SU-DHL-6 (cell line): ENCODE measurements around the gene TBC1D22A.

Experiments
- EZH2phosphoT487 ChIP-seq: fragments of 200-600 bp; sonication (generic), shearing (Covaris generic); conservative IDR thresholded peaks from 2 replicates; pipeline ENCODE4 v1.6.1; 2018; ENCODE audit warnings: mild to moderate bottlenecking, antibody characterized with exemption, low read length, moderate library complexity, mixed read lengths
- TF ChIP-seq, protein P1 (sequence below): fragments of 200-600 bp; sonication (generic); IDR thresholded peaks from one replicate; pipeline ENCODE4 v1.5.1; 2017; ENCODE audit warnings: antibody characterized with exemption, mild to moderate bottlenecking, low read length, moderate library complexity; ENCODE audit not compliant: insufficient read depth, poor library complexity, severe bottlenecking

DNA sequence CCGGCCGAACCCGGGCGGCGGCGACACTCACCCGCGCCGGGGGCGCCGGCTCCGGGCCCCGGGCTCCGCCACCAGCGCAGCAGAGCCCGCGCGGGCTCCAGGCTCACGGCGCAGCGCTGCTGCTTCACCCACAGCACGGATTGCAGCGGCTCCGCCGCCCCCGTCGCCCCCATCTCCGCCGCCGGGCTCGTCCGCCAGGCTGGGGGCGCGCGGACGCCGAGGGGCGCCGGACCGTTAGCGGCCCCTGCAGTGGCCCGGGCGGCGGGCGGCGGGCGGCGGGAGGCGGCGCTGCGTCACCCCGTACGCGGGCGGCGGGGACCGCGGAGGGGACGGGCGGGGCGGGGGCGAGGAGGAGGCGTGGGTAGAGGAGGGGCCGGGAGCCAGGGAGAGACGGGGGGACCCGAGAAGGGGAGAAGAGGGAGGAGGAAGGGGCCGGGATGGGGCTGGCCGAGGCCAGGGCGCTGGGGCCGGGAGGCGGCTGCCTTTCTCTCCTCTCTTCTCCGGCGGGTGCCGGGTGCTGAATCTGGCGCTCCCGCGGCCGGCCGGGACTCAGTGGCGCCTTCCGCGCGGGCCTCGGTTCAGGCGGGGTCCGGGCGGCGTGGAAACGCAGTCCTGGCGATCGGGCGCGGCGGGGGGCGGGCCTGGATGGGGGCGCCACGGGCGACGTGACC is 24.3 kb upstream of the TBC1D22A start, which contains the start of gene CERK:
- TF ChIP-seq, protein P1, sequence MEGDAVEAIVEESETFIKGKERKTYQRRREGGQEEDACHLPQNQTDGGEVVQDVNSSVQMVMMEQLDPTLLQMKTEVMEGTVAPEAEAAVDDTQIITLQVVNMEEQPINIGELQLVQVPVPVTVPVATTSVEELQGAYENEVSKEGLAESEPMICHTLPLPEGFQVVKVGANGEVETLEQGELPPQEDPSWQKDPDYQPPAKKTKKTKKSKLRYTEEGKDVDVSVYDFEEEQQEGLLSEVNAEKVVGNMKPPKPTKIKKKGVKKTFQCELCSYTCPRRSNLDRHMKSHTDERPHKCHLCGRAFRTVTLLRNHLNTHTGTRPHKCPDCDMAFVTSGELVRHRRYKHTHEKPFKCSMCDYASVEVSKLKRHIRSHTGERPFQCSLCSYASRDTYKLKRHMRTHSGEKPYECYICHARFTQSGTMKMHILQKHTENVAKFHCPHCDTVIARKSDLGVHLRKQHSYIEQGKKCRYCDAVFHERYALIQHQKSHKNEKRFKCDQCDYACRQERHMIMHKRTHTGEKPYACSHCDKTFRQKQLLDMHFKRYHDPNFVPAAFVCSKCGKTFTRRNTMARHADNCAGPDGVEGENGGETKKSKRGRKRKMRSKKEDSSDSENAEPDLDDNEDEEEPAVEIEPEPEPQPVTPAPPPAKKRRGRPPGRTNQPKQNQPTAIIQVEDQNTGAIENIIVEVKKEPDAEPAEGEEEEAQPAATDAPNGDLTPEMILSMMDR = no peak
- TF ChIP-seq EZH2phosphoT487 = no peak
